Activated naive CD4-positive, alpha-beta T cell treated with Interleukin-2 at 50 U/mL for 16 hours (primary cell): ENCODE results near the gene BEX3.
A peak's percentile ranks its signal among the peaks of the same experiment; 100 is the strongest.
"Not testable (repeated sequence)": the region's sequence is repeated elsewhere in the genome, so short reads cannot be mapped to it uniquely, and the experiment has no call there.

ENCODE experiments used
- DNase-seq: peaks from one replicate; pipeline ENCODE4 v3.0.0-alpha.2; 2020

The BEX3 gene

DNA sequence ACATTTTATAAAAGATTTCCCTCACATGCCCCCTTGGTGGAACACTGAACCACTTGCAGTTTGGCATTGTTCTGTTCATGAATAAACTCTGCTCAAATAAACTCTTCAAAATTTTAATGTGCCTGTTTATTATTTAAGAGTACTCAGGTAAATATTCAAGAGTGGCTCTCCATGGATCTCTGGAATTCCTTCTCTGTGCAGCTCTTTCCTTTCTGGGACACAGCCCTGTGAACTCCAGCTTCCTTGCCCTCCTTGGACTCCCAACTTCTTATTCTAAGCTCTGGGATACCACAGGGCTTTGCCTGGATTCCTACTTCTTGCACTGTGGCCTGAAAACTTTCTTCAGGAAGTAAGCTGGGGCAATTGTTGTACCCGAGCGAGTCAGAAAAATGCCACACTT, 8.3 kb downstream of the BEX3 start:
- no peak for DNase-seq

DNA sequence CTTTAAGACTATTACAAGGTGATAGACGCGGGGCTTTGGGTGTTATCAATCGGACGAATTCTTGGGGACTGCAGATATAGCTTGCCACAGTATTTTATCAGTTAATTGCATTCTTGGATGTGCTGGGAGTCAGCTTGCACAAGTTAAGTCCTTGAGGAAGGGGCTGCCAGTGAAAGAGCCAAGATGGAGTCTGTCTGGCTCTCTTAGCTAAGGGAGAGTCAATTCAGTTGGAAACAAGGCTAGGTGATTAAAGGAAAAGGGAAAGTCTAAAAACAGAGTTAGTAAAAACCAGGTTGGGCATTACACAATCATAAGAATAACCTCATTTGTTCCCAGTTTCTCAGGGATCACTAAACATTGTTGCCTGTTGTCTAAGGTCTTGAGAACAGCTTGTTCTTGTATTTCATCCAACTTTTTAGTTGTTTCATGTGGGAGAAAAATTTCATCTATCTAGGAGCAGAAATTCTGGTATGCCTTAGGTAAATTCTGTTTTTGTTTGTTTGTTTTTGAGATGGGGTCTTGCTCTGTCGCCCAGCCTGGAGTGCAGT, 9.0 kb downstream of the BEX3 start:
- not testable (repeated sequence) for DNase-seq

DNA sequence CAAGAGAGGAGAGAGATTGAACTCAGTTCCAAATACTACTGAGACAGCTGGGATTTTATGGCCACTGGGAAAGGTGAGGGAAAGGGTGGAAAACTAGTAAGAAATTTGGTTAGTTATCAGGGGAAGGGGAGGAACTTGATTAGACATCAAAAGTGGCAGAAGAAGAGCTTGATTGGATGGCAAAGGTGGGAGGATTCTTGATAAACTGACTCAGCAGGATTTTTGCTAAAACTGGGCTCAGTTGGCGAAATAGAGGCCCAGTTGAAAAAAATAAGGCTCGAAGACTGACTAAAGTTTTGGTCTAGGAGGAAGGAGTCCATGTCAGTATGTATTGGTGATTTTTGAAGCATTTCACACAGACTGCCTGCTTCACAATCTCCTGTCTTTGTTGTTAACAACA, 10.0 kb downstream of the BEX3 start:
- no peak for DNase-seq

DNA sequence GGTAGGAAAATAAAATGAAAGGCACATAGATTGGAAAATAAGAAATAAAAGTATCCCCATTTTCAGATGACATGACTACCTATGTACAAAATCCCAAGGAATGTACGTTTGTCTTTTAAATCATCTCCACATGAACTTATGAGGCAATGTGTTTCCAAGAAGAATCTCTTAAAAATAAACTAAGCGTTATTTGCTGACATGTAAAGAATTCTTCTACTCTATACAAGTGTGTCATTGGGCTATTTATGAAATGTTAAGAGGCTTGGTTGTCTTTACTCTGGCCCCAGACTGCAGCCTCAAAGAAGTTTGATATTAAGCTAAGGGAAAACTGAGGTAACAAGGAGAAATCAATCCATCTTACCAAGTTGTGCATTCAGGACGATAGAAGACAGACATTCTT, 17.1 kb downstream of the BEX3 start:
- no peak for DNase-seq

DNA sequence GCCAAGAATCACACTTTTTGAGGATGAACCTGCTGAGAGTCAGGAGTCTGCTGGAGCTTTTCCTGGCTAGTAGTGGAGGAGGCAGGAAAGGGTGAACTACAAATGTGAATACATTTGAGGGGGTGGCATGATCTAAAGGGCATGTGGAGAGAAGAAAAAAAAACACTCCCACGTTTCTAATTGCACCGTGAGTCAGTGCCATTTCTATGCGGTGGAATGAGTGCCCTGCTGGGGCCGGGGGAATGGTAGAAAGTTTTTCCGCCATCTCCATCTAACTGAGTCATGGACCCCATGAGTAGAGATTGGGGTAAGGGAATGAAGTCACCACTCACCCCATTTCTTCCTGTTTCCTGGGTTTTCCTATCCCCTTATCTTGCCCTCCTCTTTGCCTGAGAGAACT, 19.8 kb downstream of the BEX3 start:
- no peak for DNase-seq

DNA sequence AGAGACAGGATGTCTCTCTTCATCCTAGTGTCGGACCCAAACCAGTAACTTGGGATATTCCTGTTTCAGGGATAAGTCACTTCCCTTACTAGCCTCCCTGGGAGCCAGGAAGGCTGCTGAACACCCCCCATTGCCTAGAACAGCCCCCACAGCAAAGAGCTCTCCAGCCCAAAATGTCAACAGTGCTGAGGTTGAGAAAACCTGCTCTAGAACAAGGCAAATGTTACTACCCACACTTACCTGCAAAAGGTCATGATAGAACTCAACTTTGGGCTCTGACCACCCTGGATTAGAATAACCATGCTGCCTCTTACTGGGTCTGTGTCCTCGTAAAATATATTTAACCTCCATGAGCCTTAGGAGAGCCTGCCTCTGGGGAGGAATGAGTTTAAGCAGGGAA, 20.3 kb downstream of the BEX3 start:
- DNase-seq: no peak

DNA sequence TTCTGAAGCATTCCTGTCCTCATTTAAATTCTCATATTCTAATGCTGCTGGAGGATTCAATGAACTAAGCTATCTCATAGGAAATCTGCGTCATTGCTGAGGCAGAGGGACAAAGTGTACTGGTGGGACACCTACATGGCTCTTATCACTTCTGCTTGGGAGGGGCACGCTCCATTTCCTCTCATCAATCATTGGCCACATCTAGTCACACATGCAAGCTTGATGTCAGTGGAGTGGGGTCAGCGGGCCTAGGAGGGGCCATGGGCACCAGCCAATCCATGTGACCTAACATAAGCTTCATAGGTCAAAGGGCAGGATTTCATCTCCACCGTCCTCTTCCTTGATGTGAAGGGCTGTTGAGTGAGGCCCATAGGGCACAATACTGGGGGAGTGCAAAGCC, 21.4 kb downstream of the BEX3 start:
- DNase-seq: no peak

DNA sequence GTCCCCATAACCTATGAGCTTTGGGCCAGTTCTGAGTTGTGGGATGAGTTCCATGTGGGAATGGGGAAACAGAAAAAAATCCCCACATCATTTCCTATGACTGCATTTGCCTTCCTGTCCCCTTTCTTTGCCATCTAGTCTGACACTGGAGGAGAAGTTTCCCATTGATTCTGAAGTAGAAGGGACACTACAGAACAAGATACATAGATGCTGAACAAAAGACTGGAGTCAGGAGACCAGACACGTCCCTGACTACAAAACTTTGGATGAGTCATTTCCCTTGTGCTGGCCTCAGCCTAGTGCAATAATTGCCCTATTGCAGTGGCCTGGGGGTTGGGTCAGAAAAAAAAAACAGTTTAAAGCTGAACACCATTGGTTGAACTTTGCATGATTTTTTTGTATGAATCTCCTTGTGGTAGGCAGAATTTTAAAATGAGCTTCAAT, 22.1 kb downstream of the BEX3 start:
- DNase-seq: no peak

DNA sequence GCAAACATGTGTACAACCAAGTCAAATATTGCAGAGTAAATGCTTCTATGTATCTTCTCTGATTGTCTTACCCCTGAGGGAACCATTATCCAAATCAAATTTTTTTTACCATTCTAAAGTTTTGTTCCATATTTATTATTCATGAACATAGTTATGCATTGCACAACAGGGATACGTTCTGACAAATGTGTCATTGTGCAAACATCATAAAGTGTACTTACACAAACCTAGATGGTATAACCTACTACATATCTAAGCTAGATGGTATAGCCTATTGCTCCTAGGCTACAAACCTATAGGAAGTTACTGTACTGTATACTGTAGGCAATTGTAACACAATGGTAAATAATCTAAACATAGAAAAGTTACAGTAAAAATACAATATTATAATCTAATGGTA, 23.4 kb downstream of the BEX3 start:
- DNase-seq: no peak

DNA sequence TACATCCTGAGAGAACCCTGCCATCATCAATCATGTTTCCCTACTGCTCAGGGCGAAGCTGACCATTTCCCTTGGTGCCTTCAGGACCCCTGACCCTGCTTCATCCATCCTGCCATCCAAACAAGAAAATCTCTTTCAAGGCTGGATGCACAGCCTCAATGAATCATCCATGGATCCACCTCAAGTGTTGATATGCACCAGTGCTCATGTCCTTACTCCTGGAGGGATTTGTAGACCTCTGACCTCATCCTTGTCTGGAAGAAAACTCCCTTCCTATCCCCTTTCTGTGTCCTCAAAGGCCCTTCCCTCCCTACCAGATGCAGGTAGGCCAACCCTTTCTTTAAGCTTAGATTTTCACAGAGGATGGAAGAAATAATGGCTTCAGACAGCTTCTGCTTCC, 24.6 kb downstream of the BEX3 start:
- DNase-seq: no peak

DNA sequence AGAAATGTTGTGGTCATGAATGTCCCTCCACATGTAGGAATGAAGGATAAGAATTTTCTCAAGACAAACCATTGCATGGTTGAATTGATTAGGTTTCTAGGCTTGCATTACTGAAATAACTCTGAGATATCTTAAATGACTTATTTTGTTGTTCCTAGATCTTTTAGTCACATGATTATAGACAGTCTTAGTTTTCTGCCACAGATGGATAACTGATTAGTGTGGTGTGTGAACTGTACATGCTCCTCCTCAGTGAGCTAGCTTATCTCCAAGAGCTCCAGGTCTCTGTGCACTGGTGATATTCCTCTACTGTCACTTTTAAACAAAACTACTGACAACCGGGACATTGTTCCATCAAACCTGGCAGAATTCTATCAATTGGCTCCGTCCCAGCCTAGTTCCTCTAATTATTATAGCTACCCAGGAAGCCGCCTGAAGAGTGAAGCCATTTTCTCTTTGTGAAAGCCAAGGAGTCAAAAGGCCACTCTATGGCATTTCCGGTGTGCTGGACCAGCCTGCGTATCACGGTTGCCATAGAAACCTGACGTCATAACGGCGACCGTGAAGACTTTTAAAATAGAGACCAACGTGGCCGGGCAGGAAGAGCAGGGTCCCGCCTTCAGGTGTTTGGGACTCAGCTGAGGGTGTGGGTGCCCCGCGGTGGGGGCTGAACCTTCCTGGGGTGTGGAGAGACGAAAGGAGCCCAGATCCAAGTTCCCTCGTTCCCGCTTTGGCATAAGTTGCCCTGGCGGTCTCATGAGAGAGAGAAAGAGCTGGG, 28.1 kb downstream of the BEX3 start:
- DNase-seq: peak; percentile 31

DNA sequence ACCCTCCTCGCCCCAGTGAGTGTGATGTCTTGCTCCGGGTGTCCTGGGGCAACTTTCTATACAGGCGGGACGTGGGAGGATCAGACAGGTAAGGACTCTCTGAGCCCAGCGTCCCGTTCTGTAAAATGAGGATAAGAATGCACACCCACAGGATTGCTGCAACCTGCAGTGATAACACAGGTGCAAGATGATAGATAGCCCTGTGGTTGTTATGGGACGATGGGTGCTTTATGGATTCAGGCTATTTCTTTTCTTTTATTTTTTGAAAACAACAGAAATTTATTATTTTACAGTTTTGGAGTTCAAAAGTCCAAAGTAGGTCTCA, 28.6 kb downstream of the BEX3 start:
- DNase-seq: no peak

DNA sequence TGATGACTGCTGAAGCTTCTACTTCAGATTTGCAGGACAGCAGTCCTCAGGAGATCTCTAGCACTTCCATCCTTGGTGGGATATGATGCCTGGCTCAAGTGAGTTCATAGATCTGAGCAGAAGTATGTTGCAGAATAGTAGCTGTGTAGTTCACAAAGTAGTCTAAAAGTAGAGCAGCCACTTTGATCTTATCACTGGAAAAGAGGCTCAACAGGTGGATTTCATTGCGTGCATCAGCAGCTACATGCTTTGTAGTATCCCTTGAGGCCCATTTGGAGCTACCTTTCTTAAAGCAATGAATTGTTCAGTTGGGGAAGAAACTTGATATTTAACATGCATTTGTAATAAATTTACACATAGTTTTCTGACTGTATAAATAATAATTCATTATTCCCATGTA, 29.9 kb downstream of the BEX3 start:
- no peak for DNase-seq

DNA sequence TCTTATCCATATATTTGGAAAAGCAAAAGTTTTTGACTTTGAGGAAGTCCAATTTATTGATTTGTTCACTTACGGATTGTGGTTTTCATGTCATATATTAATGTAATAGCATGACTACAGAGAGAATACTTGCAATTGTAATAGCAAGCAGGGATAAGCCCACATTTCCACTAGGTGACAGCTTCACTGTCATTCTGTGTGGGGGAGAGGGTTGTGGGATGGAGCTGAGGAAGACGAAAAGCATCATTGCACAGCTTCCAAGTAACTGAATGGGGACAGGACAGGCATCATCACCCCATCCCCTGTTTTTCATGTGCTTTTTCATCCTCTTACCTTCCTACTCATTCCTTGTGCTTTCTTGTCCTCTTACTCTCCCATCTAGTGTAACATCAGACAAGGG, 31.4 kb downstream of the BEX3 start:
- no peak for DNase-seq

DNA sequence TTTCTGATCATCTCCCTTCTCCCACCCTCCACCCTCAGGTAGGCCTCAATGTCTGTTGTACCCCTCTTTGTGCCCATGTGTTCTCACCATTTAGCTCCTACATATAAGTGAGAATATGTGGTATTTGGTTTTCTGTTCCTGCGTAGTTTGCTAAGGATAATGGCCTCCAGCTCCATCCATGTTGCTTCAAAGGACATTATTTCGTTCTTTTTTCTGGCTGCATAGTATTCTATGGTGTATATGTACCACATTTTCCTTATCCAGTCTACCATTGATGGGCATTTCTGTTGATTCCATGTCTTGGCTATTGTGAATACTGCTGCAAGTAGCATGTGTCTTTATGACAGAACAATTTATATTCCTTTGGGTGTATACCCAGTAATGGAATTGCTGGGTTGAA, 35.4 kb downstream of the BEX3 start:
- not testable (repeated sequence) for DNase-seq

DNA sequence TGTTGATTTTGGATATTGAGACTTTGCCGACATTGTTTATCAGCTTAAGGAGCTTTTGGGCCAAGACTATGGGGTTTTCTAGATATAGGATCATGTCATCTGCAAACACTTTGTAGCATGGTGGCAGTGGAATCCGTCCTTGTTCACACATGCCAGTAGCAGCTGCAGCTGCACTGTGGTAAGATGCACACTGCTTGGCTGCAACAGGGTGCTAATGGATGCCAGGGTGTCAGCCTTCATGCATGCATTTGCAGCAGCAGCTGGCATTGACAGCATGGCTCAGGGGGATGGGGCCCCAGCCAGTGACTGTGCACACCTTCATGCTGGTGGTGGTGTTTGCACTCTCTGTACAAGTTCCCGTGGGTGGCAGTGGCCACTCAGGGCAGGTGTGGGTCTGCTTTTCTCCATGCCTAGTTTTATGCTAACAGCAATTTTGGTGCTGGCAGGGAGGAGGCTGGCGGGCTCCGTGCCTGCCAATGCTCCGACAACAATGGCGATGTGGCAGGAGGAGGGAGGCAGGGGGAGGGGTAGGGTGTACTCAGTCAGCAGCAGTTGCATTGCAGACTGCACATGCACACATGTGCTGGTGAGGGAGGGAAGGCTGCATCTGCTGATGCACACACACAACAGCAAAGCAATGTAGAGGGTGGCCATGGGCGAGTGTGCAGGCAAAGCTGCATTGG, 37.5 kb downstream of the BEX3 start:
- DNase-seq: no peak

DNA sequence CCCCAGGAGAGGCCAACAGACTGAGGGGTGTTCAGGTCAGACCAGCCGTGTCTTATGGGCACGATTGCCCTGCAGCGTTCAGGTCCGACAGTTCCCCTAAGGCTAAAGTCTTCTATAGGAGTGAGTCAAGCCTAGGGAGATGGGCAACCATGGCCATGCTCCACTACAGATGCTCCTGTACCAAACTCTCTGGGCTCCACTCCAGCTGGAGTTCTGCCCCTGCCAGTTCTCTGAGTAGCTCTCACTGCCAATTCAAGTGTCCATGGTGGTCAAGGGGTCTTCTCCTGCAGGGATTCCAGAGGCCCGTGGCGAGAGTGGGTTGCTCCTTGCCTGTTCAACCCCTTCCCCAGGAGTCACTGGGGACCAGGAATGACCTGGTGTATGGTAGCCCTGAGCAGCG, 38.2 kb downstream of the BEX3 start:
- DNase-seq: no peak

DNA sequence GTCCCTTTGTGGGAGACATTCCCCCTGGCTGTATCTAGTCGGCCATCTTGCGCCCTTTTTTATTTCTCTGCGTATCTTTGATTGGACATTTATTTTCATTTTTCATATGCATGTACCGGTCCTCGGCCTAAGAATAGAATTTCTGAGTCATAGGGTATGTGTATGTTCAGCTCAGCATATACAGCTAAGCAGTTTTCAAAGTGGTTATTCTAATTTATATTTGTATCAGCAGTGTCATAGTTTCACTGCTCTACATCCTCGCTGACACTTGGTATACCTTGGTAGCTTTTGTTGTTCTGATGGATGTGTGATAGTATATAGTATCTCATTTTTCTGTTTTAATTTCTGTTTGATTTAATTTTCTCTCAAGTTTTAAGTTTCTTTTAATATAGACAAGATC, 38.7 kb downstream of the BEX3 start:
- no peak for DNase-seq

DNA sequence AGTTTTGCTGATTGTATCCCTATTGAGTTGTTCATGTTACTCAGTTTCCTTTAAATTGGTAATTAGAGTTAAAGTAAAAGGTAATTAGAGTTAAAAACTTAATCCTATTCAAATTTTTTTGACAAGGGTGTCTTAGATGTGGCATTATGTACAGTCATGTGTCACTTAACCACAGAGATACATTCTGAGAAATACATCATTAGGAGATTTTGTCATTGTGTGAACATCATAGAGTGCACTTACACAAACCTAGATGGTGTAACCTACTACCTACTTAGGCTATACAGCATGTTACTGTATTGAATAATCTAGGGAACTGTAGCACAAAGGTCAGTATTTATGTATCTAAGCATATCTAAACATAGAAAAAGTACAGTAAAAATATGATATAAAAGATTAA, 39.2 kb downstream of the BEX3 start:
- DNase-seq: no peak

DNA sequence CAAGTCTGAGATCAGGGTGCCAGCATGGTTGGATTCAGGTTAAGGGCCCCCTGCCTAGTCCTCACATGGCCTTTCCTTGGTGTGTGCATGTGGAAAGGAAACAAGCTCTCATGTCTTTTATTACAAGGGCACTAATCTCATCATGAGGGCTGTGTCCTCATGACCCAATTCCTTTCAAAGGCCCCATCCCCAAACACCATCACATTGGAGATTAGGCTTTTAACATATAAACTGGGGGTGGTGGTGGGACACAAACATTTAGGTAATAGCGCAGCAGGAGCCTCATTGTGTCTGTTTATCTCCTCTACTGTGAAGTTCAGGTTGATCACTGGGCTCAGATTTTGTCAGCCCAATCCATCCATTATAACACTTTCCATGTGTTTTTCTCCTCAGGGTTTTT, 41.0 kb downstream of the BEX3 start:
- no peak for DNase-seq

DNA sequence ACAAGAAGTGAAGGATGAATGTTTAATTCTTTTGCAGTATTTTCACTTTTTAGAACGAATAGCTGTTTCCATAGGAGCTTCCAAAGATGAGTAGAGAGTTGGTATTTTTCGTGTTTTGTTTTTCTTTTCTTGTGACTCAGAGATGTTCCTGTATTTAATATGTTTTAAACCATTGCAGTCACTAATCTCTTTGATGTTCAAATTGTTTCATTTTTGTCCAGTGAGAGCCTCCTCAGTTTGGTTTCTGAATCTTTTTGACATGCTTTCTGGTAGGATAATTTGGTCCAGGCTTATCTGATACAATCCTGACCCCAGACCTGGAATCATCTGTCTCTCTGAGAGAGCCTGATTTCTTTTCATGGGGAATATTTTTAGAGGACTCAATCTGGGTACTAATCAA, 41.6 kb downstream of the BEX3 start:
- no peak for DNase-seq

DNA sequence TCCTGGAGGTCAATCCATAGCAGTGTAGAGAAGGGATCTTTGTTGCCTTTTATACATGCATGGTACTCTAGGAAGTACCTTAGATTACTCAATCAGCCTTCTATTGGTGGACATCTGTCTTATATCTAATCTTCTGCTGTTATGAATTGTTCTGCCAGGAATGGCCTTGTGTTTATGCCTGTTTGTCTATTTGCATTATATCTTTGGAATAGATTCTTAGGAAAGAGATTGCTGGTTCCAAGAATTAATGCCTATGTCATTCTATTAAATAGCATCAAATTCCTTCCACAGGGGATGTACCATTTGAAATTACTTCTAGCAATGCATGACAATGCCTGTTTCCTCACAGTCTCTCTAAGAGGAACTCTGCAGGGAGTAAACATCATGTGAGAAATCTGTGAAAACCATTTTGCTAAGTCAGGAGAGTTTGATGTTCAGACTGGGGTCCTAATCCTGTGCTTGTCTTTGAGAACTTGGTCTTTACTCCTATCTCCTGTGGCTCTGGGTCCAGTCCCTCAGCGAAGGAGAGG, 42.5 kb downstream of the BEX3 start:
- DNase-seq: no peak

DNA sequence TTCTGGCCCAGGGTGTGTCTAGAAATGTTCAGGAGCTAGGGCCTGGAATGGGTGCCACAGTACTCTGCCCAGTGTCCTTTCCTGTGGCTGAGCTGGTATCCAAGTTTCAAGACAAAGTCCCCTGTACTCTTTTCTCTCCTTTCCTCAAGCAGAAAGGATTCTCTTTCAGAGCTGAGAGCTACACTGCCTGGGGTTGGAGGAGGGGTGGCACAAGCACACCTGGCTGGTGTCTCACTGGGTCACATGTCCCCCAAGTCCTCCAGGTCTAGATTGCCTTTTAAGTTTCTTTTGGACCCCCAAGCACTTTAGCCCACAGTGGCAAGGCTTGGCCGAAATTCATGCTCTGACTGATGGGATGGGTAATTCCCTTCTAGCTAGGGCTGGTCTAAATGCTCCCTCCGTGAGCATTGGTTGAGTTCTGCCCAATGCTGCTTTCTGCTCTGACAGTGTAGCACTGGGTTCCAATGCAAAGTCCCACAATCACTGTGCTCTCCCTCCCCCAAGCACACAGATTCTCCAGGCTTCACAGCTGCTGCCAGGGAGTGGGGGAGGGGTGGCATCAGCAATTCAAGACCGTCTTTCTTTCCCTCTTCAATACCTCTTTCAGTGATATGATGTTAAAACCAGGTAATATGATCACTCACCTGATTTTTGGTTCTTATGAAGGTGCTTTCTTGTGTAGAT, 47.8 kb downstream of the BEX3 start:
- DNase-seq: no peak
